Esophagus muscularis mucosa (tissue), 4 donors: Measurements from ENCODE around the gene FA2H. TPM values are rescaled to one million over a fixed set of nuclear protein-coding genes. Genes with fewer than 3 reads are reported as not detected.
"Not testable (repeated sequence)": the region's sequence is repeated elsewhere in the genome, so short reads cannot be mapped to it uniquely, and the experiment has no call there.

Experiments
- DNase-seq: peaks from one replicate; pipeline ENCODE4 v3.0.0-alpha.2; 2017; ENCODE audit errors: extremely low spot score
- H3K27ac ChIP-seq, 4 donors: fragments of 200-600 bp; sonication (generic); replicated peaks in 1 of 4; 1 replicate in 3 of 4; 2 replicates in 1 of 4; pipeline ENCODE4 v1.5.1; 2016 to 2019; ENCODE audit warnings: mild to moderate bottlenecking in 1 of 4
- H3K27me3 ChIP-seq, 4 donors: fragments of 200-600 bp; sonication (generic); one replicate each; pipeline versions ENCODE4 v1.5.1 to v1.6.0; 2016 to 2019
- H3K36me3 ChIP-seq, 4 donors: fragments of 200-600 bp; sonication (generic); one replicate each; pipeline ENCODE4 v1.5.1; 2016 to 2019
- H3K4me1 ChIP-seq, 4 donors: fragments of 200-600 bp; sonication (generic); one replicate each; pipeline ENCODE4 v1.5.1; 2016 to 2019
- H3K4me3 ChIP-seq, 4 donors: fragments of 200-600 bp; sonication (generic); 1 replicate in 2 of 4; 2 replicates in 2 of 4; pipeline ENCODE4 v1.5.1; 2016 to 2019; ENCODE audit warnings: mild to moderate bottlenecking in 4 of 4, moderate library complexity in 1 of 4
- H3K9me3 ChIP-seq, 4 donors: fragments of 200-600 bp; sonication (generic); 1 replicate in 3 of 4; 2 replicates in 1 of 4; pipeline ENCODE4 v1.5.1; 2016 to 2019
- EP300 ChIP-seq: sonication (generic); formaldehyde crosslinking; IDR thresholded peaks from one replicate; pipeline ENCODE4 v1.6.1; 2017; ENCODE audit warnings: antibody characterized with exemption
- POLR2A ChIP-seq: fragments of 450-650 bp; IDR thresholded peaks from one replicate; pipeline ENCODE4 v1.6.1; 2017; ENCODE audit warnings: antibody characterized with exemption, moderate library complexity, mild to moderate bottlenecking, low read depth
- POLR2AphosphoS5 ChIP-seq, 2 donors: sonication (generic); formaldehyde crosslinking; IDR thresholded peaks; one replicate each; pipeline ENCODE4 v1.6.1; 2017; ENCODE audit warnings: antibody characterized with exemption in 2 of 2
- WGBS: methylation state at CpG from one replicate; pipeline ENCODE4 v1.1.5; 2018; 5-methylcytosine and 5-hydroxymethylcytosine counted together
- intact Hi-C: fragments of 100-400 bp; cut with DNase I; formaldehyde crosslinking; loops from one replicate; pipeline ENCODE4 v1.15.1; 2023
- total RNA-seq, 4 donors: library from RNA; depleted of rRNA; stranded (reverse); fragments of >200 nt; gene quantifications; one replicate each; pipeline versions ENCODE4 v1.1.0 to v1.2.1, GENCODE V29; 2016
- TF ChIP-seq, protein P1 (sequence below), 3 experiments: fragments of 200-600 bp in 2 of 3; fragments of 450-650 bp in 1 of 3; sonication (generic) in 2 of 3; IDR thresholded peaks; one replicate each; pipeline ENCODE4 v1.5.1; 2017 to 2019; ENCODE audit warnings: antibody characterized with exemption in 3 of 3, mild to moderate bottlenecking in 2 of 3, moderate library complexity in 1 of 3

FA2H gene
- total RNA-seq, 4 donors from 2014 or later = 0.50 to 0.92 (median 0.52) TPM; not detected in 1

DNA sequence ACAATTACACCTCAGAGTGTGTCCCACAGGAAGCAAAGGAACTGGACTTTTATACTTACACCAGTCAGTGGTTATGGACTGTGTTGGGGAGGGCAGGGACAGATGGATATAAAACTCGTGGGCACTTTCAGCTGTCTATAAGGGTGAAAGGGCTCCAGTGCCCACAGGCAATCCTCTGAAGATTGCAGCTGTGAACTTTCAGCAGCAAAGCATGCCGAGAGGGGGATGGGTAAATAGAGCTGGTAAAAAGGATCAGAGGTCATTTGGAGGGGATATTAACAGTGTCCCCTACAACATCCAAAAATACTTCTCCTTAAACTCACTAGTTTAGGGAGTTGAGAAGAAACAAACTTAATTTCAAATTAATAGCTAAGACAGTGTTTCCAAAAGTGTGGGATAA lies 94.6 kb downstream of the FA2H start:
- H3K4me3 ChIP-seq = no peak overlapping the region
- H3K27me3 ChIP-seq = no peaks in the 10 kb centered on the region
- TF ChIP-seq, protein P1, sequence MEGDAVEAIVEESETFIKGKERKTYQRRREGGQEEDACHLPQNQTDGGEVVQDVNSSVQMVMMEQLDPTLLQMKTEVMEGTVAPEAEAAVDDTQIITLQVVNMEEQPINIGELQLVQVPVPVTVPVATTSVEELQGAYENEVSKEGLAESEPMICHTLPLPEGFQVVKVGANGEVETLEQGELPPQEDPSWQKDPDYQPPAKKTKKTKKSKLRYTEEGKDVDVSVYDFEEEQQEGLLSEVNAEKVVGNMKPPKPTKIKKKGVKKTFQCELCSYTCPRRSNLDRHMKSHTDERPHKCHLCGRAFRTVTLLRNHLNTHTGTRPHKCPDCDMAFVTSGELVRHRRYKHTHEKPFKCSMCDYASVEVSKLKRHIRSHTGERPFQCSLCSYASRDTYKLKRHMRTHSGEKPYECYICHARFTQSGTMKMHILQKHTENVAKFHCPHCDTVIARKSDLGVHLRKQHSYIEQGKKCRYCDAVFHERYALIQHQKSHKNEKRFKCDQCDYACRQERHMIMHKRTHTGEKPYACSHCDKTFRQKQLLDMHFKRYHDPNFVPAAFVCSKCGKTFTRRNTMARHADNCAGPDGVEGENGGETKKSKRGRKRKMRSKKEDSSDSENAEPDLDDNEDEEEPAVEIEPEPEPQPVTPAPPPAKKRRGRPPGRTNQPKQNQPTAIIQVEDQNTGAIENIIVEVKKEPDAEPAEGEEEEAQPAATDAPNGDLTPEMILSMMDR (IDR thresholded peaks at IDR 0.05) = no peak
- TF ChIP-seq EP300 (no peak), POLR2AphosphoS5 (IDR thresholded peaks at IDR 0.05) (no peak), POLR2A (no peak)
- DNase-seq = no peak
- no peak overlapping the region for H3K27ac ChIP-seq
- no peaks in the 10 kb centered on the region for H3K9me3 ChIP-seq
- no peaks in the 10 kb centered on the region for H3K4me1 ChIP-seq
- H3K36me3 ChIP-seq = peaks cover 0 to 94% (median 40%) of the 10 kb centered on the region in 4 donors
- 38% methylated on average over 2 of the region's 2 CpGs for WGBS
- intact Hi-C loops = no loop called here

- no peak for TF ChIP-seq POLR2A
- TF ChIP-seq EP300 = no peak
- TF ChIP-seq, protein P1 (IDR thresholded peaks at IDR 0.05) = no peak
- Histone ChIP-seq H3K27me3 (no peaks in the 10 kb centered on the region), H3K4me1 (no peaks in the 10 kb centered on the region), H3K4me3 (no peak overlapping the region), H3K36me3 (peaks cover 0 to 97% (median 40%) of the 10 kb centered on the region in 4 donors), H3K27ac (no peak overlapping the region), H3K9me3 (no peaks in the 10 kb centered on the region)
- no peak for DNase-seq
- intact Hi-C loops = no loop called here
- 85% methylated on average over 3 of the region's 4 CpGs for WGBS
Measured at GRCh38 chr16:74677868-74678267, 96.8 kb downstream of the FA2H start.

GRCh38 chr16:74673876-74674275 lies 100.7 kb downstream of the FA2H start:
- TF ChIP-seq EP300 (no peak), POLR2A (no peak), POLR2AphosphoS5 (IDR thresholded peaks at IDR 0.05) (no peak)
- TF ChIP-seq, protein P1 (IDR thresholded peaks at IDR 0.05) = no peak
- Histone ChIP-seq H3K27ac (no peak overlapping the region), H3K9me3 (no peaks in the 10 kb centered on the region), H3K4me1 (no peaks in the 10 kb centered on the region), H3K36me3 (peaks cover 0 to 74% (median 25%) of the 10 kb centered on the region in 4 donors), H3K27me3 (no peaks in the 10 kb centered on the region), H3K4me3 (no peak overlapping the region)
- intact Hi-C loops = no loop called here
- DNase-seq = no peak
- WGBS = 84% methylated on average over 3 of the region's 3 CpGs

DNA sequence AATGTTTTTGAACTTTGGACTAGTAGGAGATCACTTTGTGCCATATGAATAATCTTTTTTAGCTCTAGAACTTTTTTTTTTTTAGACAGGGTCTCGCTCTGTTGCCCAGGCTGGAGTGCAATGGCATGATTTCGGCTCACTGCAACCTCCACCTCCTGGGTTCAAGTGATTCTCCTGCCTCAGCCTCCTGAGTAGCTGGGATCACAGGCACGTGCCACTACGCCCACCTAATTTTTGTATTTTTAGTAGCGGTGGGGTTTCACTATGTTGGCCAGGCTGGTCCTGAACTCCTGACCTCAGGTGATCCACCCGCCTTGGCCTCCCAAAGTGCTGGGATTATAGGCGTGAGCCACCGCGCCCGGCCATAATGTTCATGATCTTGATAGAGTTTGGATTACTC lies 105.7 kb downstream of the FA2H start:
- WGBS = 98% methylated on average over 10 of the region's 10 CpGs

DNA sequence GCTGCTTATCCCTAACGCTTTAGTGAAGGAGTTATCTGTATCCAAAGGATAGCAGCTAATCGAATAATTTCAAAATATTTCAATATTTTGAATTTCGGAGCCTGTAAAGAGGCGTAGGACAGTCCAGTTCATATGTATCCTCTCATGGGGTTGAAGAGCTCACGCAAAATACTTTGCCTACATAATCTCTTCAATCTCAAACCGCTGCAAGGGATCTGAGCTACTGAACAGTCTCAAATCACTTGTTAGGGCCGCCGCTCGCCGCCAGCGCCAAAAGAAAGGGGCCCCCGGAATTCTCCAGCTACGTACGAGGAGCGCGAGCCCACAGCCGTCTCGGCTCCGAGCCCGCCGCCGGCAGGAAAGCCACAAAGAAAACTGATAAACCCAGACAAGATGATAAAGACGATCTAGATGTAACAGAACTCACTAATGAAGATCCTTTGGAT lies 107.3 kb downstream of the FA2H start:
- H3K36me3 ChIP-seq = peaks cover 0 to 34% (median 28%) of the 10 kb centered on the region in 4 donors
- DNase-seq = no peak
- intact Hi-C loops = no loop called here
- H3K27me3 ChIP-seq = no peaks in the 10 kb centered on the region
- H3K27ac ChIP-seq = peak overlapping the region; percentile 52 to 69 (median 59)
- peaks cover 11 to 34% (median 22%) of the 10 kb centered on the region in 4 donors for H3K4me1 ChIP-seq
- peak overlapping the region; percentile 72 to 97 (median 86) for H3K4me3 ChIP-seq
- H3K9me3 ChIP-seq = no peaks in the 10 kb centered on the region
- TF ChIP-seq POLR2A (no peak), POLR2AphosphoS5 (IDR thresholded peaks at IDR 0.05) (no peak), EP300 (no peak)
- TF ChIP-seq, protein P1 (IDR thresholded peaks at IDR 0.05) = no peak
- WGBS = under 1% methylated on average over 23 of the region's 23 CpGs

More for the DNA sequence above, 105.7 kb downstream of the FA2H start:
- H3K4me1 ChIP-seq = peaks cover 11 to 30% (median 22%) of the 10 kb centered on the region in 4 donors
- H3K27ac ChIP-seq, DNase-seq, H3K4me3 ChIP-seq, H3K27me3 ChIP-seq, intact Hi-C loops, H3K9me3 ChIP-seq: not testable (repeated sequence)
- peaks cover 0 to 34% (median 18%) of the 10 kb centered on the region in 4 donors for H3K36me3 ChIP-seq
